Osteocyte (in vitro differentiated cells): ENCODE data around the gene PDE4A. TPM values are rescaled to one million over a fixed set of nuclear protein-coding genes. Genes with fewer than 3 reads are reported as not detected.
"Not testable (repeated sequence)": the region's sequence is repeated elsewhere in the genome, so short reads cannot be mapped to it uniquely, and the experiment has no call there.

Experiments used
- DNase-seq: peaks from one replicate; pipeline ENCODE4 v3.0.0; 2021; ENCODE audit warnings: mixed read lengths; ENCODE audit not compliant: unreplicated experiment; ENCODE audit errors: extremely low spot score
- H3K27ac Mint-ChIP-seq: one replicate; pipeline ENCODE4 v1.8.0; 2021; ENCODE audit warnings: mild to moderate bottlenecking, mixed read lengths; ENCODE audit not compliant: unreplicated experiment
- H3K27me3 Mint-ChIP-seq: one replicate; pipeline ENCODE4 v1.8.0; 2021; ENCODE audit warnings: mixed read lengths; ENCODE audit not compliant: unreplicated experiment
- H3K36me3 Mint-ChIP-seq: one replicate; pipeline ENCODE4 v1.8.0; 2021; ENCODE audit warnings: mixed read lengths; ENCODE audit not compliant: unreplicated experiment
- H3K4me1 Mint-ChIP-seq: one replicate; pipeline ENCODE4 v1.8.0; 2021; ENCODE audit warnings: mixed read lengths; ENCODE audit not compliant: unreplicated experiment
- H3K4me3 Mint-ChIP-seq: one replicate; pipeline ENCODE4 v1.8.0; 2021; ENCODE audit warnings: mild to moderate bottlenecking, moderate library complexity, mixed read lengths; ENCODE audit not compliant: unreplicated experiment
- H3K9me3 Mint-ChIP-seq: one replicate; pipeline ENCODE4 v1.8.0; 2021; ENCODE audit warnings: mixed read lengths; ENCODE audit not compliant: unreplicated experiment
- total RNA-seq: library from RNA; stranded (reverse); gene quantifications from 2 replicates; pipeline ENCODE4 v1.2.1, GENCODE V29; 2021
- TF ChIP-seq, protein P1 (sequence below): fragments of 200-600 bp; sonication (generic); IDR thresholded peaks from 2 replicates; pipeline ENCODE4 v1.5.0; 2021; ENCODE audit warnings: antibody characterized with exemption, mild to moderate bottlenecking, moderate library complexity

PDE4A gene
- total RNA-seq, 1 donor from 2014 or later: 12.7 TPM

DNA sequence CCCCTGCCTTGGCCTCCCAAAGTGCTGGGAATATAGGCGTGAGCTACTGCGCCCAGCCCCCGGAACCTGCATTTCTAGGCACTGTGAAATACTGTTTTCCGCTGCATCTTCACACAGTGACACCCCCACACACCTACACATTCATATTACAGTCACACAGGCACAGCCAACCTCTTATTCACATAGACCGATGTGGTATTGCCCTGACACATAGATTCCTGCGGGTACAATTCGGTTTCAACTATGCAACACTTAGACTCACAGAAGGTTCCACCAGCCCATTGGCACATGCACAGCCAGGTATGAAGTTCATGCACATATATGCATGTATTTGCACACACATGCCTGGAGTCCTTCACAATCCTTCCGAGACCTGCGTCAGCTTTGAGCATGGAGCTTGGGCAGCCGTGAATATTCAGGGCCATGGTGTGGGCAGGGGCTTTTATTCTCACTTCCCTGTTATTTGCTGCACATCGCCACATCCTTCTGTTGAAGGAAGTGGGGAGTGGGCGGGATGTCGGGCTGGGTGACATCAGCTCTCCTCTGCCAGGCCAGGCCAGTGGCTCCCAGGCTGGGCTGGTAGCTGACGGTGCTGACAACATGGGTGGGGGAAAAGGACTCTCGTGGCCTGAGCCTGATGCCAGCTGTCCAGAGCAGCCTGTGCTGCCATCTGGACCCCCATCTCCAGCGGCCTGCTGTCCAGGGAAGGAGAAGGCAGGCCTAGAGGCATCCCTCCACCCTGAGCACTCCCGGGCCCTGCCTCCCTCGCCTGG is 11.6 kb upstream of the PDE4A start:
- no peak overlapping the region for H3K27ac Mint-ChIP-seq
- H3K27me3 Mint-ChIP-seq: peaks cover 9% of the 10 kb centered on the region
- H3K36me3 Mint-ChIP-seq: no peaks in the 10 kb centered on the region
- H3K9me3 Mint-ChIP-seq: no peaks in the 10 kb centered on the region
- H3K4me3 Mint-ChIP-seq: no peak overlapping the region
- peaks cover 18% of the 10 kb centered on the region for H3K4me1 Mint-ChIP-seq
- TF ChIP-seq, protein P1, sequence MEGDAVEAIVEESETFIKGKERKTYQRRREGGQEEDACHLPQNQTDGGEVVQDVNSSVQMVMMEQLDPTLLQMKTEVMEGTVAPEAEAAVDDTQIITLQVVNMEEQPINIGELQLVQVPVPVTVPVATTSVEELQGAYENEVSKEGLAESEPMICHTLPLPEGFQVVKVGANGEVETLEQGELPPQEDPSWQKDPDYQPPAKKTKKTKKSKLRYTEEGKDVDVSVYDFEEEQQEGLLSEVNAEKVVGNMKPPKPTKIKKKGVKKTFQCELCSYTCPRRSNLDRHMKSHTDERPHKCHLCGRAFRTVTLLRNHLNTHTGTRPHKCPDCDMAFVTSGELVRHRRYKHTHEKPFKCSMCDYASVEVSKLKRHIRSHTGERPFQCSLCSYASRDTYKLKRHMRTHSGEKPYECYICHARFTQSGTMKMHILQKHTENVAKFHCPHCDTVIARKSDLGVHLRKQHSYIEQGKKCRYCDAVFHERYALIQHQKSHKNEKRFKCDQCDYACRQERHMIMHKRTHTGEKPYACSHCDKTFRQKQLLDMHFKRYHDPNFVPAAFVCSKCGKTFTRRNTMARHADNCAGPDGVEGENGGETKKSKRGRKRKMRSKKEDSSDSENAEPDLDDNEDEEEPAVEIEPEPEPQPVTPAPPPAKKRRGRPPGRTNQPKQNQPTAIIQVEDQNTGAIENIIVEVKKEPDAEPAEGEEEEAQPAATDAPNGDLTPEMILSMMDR: no peak
- DNase-seq: no peak

DNA sequence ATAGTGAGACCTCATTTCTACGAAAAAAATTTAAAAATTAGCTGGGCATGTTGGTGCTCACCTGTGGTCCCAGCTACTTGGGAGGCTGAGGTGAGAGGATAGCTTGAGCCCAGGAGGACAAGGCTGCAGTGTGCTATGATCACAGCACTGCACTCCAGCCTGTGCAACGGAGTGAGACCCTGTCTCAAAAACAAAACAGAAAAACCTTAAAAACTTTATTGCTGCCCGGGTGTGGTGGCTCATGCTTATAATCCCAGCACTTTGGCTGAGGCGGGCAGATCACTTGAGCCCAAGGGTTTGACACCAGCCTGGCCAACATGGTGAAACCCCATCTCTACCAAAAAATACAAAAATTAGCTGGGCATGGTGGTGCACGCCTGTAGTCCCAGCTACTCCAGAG is 9.1 kb upstream of the PDE4A start:
- not testable (repeated sequence) for H3K36me3 Mint-ChIP-seq, DNase-seq, H3K9me3 Mint-ChIP-seq, H3K27ac Mint-ChIP-seq, H3K4me3 Mint-ChIP-seq, H3K27me3 Mint-ChIP-seq, H3K4me1 Mint-ChIP-seq

- Mint-ChIP-seq H3K4me1 (peaks cover 12% of the 10 kb centered on the region), H3K27me3 (peaks cover 11% of the 10 kb centered on the region)
Observed at GRCh38 chr19:10412257-10412977, 7.9 kb upstream of the PDE4A start.

DNA sequence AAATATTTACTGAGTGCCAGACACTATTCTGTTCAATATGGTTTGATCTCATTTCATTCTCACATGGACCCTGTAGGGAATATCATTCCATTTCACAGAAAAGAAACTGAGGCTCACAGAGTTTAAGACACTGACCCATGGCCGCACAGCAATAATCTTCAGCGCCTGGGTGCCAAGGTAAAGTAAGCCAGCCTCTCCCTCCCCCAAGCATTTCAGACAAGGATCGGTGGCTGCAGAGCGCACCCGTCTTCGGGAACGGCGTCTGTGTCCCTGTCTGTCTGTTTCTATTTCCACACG is 4.3 kb upstream of the PDE4A start:
- peak overlapping the region; percentile 71 for H3K4me3 Mint-ChIP-seq
- TF ChIP-seq, protein P1: no peak
- peaks cover 34% of the 10 kb centered on the region for H3K27me3 Mint-ChIP-seq
- peaks cover 28% of the 10 kb centered on the region for H3K4me1 Mint-ChIP-seq
- DNase-seq: no peak
- H3K36me3 Mint-ChIP-seq: no peaks in the 10 kb centered on the region
- no peak overlapping the region for H3K27ac Mint-ChIP-seq
- H3K9me3 Mint-ChIP-seq: no peaks in the 10 kb centered on the region

More at GRCh38 chr19:10412257-10412977, 7.9 kb upstream of the PDE4A start:
- TF ChIP-seq, protein P1: no peak
- Mint-ChIP-seq H3K27ac (no peak overlapping the region), H3K9me3 (no peaks in the 10 kb centered on the region), H3K4me3 (no peak overlapping the region), H3K36me3 (no peaks in the 10 kb centered on the region)
- DNase-seq: no peak

GRCh38 chr19:10416380-10417257 is 3.7 kb upstream of the PDE4A start:
- TF ChIP-seq, protein P1: peak; percentile 81
- Mint-ChIP-seq H3K4me3 (peak overlapping the region; percentile 71), H3K4me1 (peaks cover 32% of the 10 kb centered on the region), H3K27me3 (peaks cover 39% of the 10 kb centered on the region), H3K9me3 (no peaks in the 10 kb centered on the region), H3K36me3 (no peaks in the 10 kb centered on the region), H3K27ac (peak overlapping the region; percentile 89)
- peak; percentile 95 for DNase-seq
